CD14-positive monocyte (primary cell): ENCODE results near the gene OTUD7B. TPM values are rescaled to one million over a fixed set of nuclear protein-coding genes. Genes with fewer than 3 reads are reported as not detected.

Source experiments
- DNase-seq, 3 donors: peaks; one replicate each; pipeline ENCODE4 v3.0.0-alpha.2; 2011 to 2022
- H2AFZ ChIP-seq: 2 replicates; pipeline ENCODE4 v1.6.0; 2012; ENCODE audit warnings: mild to moderate bottlenecking, low read depth, low read length, inconsistent platforms; ENCODE audit not compliant: insufficient read depth, poor library complexity, severe bottlenecking
- H3K27ac ChIP-seq, 2 donors: 1 replicate in 1 of 2; 2 replicates in 1 of 2; pipeline ENCODE4 v1.5.1; 2012 to 2013; ENCODE audit warnings: low read length in 2 of 2, control low read depth in 1 of 2, inconsistent platforms in 1 of 2, low read depth in 1 of 2, mild to moderate bottlenecking in 1 of 2
- H3K27me3 ChIP-seq, 2 donors: one replicate each; pipeline versions ENCODE4 v1.6.0 to v1.6.1; 2011 to 2013; ENCODE audit warnings: low read length in 2 of 2; ENCODE audit not compliant: control insufficient read depth in 2 of 2, insufficient read depth in 2 of 2
- H3K36me3 ChIP-seq, 2 donors: replicated peaks in 1 of 2; 1 replicate in 1 of 2; 2 replicates in 1 of 2; pipeline versions ENCODE4 v1.5.1 to v1.6.1; 2012 to 2013; ENCODE audit warnings: low read length in 2 of 2, control low read depth in 1 of 2, inconsistent platforms in 1 of 2, mild to moderate bottlenecking in 1 of 2; ENCODE audit not compliant: insufficient read depth in 2 of 2, control insufficient read depth in 1 of 2
- H3K4me1 ChIP-seq, 2 donors: 1 replicate in 1 of 2; 2 replicates in 1 of 2; pipeline versions ENCODE4 v1.5.1 to v1.6.1; 2012 to 2013; ENCODE audit warnings: low read length in 2 of 2, control low read depth in 1 of 2, inconsistent platforms in 1 of 2, mild to moderate bottlenecking in 1 of 2, moderate library complexity in 1 of 2; ENCODE audit not compliant: insufficient read depth in 2 of 2, control insufficient read depth in 1 of 2
- H3K4me2 ChIP-seq: replicated peaks from 2 replicates; pipeline ENCODE3; 2012; ENCODE audit warnings: low read length, moderate library complexity, mild to moderate bottlenecking; ENCODE audit not compliant: poor library complexity, severe bottlenecking; ENCODE audit errors: extremely low read depth
- H3K4me3 ChIP-seq, 3 experiments: fragments of 200-600 bp in 1 of 3; sonication (generic) in 1 of 3; replicated peaks in 1 of 3; 1 replicate in 2 of 3; 2 replicates in 1 of 3; pipeline ENCODE4 v1.5.1; 2011 to 2013; ENCODE audit warnings: low read length in 3 of 3, mild to moderate bottlenecking in 3 of 3, control low read depth in 2 of 3, low read depth in 2 of 3, inconsistent platforms in 1 of 3, moderate library complexity in 1 of 3
- H3K79me2 ChIP-seq: 2 replicates; pipeline ENCODE4 v1.6.0; 2012; ENCODE audit warnings: mild to moderate bottlenecking, control low read depth, inconsistent platforms, low read length, moderate library complexity; ENCODE audit not compliant: insufficient read depth
- H3K9ac ChIP-seq: 2 replicates; pipeline ENCODE4 v1.6.0; 2017; ENCODE audit warnings: low read length, mild to moderate bottlenecking; ENCODE audit not compliant: insufficient read depth, poor library complexity, severe bottlenecking
- H3K9me3 ChIP-seq, 2 donors: replicated peaks in 1 of 2; 1 replicate in 1 of 2; 2 replicates in 1 of 2; pipeline versions ENCODE4 v1.5.1 to v1.6.1; 2012 to 2013; ENCODE audit warnings: low read length in 2 of 2, control low read depth in 1 of 2; ENCODE audit not compliant: control insufficient read depth in 1 of 2, insufficient read depth in 1 of 2
- H4K20me1 ChIP-seq: 2 replicates; pipeline ENCODE4 v1.6.0; 2012; ENCODE audit warnings: mild to moderate bottlenecking, low read length, control low read depth, moderate library complexity; ENCODE audit not compliant: insufficient read depth
- H3K27ac Mint-ChIP-seq, 7 donors: one replicate each; pipeline ENCODE4 v1.8.0; 2020; ENCODE audit warnings: mild to moderate bottlenecking in 7 of 7, mixed read lengths in 7 of 7, moderate library complexity in 6 of 7, inconsistent platforms in 2 of 7
- H3K27me3 Mint-ChIP-seq, 3 donors: one replicate each; pipeline ENCODE4 v1.8.0; 2021 to 2022; ENCODE audit warnings: low read depth in 3 of 3, mild to moderate bottlenecking in 3 of 3, mixed read lengths in 3 of 3, moderate library complexity in 3 of 3, inconsistent platforms in 1 of 3
- H3K36me3 Mint-ChIP-seq, 2 donors: one replicate each; pipeline ENCODE4 v1.8.0; 2020; ENCODE audit warnings: mixed read lengths in 2 of 2, inconsistent platforms in 1 of 2, mild to moderate bottlenecking in 1 of 2
- H3K4me1 Mint-ChIP-seq: one replicate; pipeline ENCODE4 v1.8.0; 2020; ENCODE audit warnings: mild to moderate bottlenecking, mixed read lengths
- H3K4me3 Mint-ChIP-seq, 2 donors: one replicate each; pipeline ENCODE4 v1.8.0; 2020; ENCODE audit warnings: mild to moderate bottlenecking in 2 of 2, mixed read lengths in 2 of 2, moderate library complexity in 1 of 2
- H3K9me3 Mint-ChIP-seq, 7 donors: one replicate each; pipeline ENCODE4 v1.8.0; 2020 to 2022; ENCODE audit warnings: mixed read lengths in 7 of 7, mild to moderate bottlenecking in 6 of 7, moderate library complexity in 6 of 7, inconsistent platforms in 2 of 7
- WGBS: methylation state at CpG from one replicate; pipeline ENCODE4 v1.1.5; 2013; ENCODE audit warnings: missing lambda C conversion rate; ENCODE audit not compliant: insufficient coverage; 5-methylcytosine and 5-hydroxymethylcytosine counted together
- intact Hi-C, 2 donors: fragments of 100-400 bp; cut with micrococcal nuclease; formaldehyde crosslinking; loops; one replicate each; pipeline versions ENCODE4 v1.15.0 to v1.15.1; 2023
- polyA plus RNA-seq, 3 donors: library from polyadenylated mRNA; depleted of rRNA in 1 of 3; unstranded in 2 of 3; stranded (reverse) in 1 of 3; fragments of 300-500 nt in 2 of 3; fragments of >200 nt in 1 of 3; fragmentation: Illumina TruSeq in 2 of 3; gene quantifications; 1 replicate in 2 of 3; 2 replicates in 1 of 3; pipeline ENCODE4 v1.2.3, GENCODE V29; 2012 to 2021
- TF ChIP-seq, protein P1 (sequence below): fragments of 200-600 bp; IDR thresholded peaks from one replicate; pipeline ENCODE4 v1.8.0; 2022; ENCODE audit warnings: antibody characterized with exemption, mild to moderate bottlenecking

The OTUD7B gene
- polyA plus RNA-seq, 3 donors: 0.03 TPM; not detected in 2

DNA sequence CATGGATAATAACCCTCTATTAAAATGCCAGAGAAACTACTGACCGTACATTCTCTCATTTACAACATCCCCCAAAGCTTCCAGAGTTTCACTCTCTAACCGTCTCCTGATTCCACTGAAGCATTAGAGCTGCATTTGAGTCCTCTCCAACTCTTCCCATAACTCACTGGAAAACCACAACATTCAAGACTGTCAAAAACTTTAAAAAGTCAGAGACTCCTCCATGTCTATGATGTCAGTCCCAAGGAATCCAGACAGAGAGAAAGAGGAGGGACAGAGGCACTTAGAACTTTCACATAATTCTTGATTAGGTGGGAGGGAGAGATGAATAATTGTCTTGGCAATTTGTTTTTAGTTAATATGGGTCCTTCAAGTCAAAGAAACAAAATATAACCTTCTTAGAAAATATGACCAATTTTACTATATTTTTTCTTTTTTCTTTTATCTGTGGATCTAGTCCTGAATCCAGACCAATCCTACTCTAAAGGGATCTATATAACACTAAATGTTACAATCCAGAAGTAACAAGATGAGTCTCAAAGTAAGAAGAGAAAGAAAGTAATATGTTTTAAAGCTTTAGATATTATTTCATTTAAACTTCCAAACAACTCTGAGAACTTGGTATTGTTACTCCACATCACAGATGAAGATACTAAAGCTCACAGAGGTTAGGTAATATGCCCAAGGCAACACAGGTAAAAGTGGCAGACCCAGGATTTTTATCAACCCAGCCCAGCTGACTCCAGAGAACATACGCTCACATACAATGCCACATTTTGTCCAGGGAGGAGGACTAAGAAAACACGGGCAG is 23.8 kb downstream of the OTUD7B start:
- no peaks in the 10 kb centered on the region for H3K79me2 ChIP-seq

DNA sequence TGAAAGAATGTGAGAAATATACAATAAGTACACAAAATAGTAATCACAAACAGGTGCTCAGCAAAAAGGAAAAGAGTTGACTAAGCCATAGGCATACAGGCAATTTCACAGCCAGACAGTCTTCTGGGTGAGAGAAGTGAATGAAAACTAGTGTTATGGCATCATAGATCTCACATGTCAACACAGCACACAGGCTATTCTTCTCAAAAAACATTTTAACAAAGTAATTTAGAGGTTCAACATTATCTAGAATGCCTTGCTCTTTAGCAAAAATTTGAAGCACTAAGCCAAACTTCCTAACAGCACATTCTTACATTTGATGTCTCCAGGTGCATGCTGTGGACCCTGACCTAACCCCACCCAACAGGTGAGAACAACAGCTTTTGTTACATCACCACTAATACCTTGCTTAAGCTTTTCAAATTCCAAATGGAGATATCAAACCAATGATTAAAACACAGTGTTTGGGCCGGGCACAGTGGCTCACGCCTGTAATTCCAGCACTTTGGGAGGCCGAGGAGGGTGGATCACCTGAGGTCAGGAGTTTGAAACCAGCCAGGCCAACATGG is 30.5 kb downstream of the OTUD7B start:
- 100% methylated on average over 2 of the region's 3 CpGs for WGBS

More for the DNA sequence above, 23.8 kb downstream of the OTUD7B start:
- TF ChIP-seq, protein P1, sequence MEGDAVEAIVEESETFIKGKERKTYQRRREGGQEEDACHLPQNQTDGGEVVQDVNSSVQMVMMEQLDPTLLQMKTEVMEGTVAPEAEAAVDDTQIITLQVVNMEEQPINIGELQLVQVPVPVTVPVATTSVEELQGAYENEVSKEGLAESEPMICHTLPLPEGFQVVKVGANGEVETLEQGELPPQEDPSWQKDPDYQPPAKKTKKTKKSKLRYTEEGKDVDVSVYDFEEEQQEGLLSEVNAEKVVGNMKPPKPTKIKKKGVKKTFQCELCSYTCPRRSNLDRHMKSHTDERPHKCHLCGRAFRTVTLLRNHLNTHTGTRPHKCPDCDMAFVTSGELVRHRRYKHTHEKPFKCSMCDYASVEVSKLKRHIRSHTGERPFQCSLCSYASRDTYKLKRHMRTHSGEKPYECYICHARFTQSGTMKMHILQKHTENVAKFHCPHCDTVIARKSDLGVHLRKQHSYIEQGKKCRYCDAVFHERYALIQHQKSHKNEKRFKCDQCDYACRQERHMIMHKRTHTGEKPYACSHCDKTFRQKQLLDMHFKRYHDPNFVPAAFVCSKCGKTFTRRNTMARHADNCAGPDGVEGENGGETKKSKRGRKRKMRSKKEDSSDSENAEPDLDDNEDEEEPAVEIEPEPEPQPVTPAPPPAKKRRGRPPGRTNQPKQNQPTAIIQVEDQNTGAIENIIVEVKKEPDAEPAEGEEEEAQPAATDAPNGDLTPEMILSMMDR: no peak
- peaks cover 0 to 2% of the 10 kb centered on the region in 2 donors for H3K36me3 Mint-ChIP-seq
- intact Hi-C loops: no loop called here
- Histone ChIP-seq H3K36me3 (no peaks in the 10 kb centered on the region), H3K9ac (no peak overlapping the region), H3K4me3 (no peak overlapping the region), H2AFZ (no peak overlapping the region), H4K20me1 (no peaks in the 10 kb centered on the region), H3K27me3 (peaks cover 94 to 96% of the 10 kb centered on the region in 2 donors), H3K4me2 (no peak overlapping the region), H3K4me1 (no peaks in the 10 kb centered on the region), H3K27ac (no peak overlapping the region), H3K9me3 (peaks cover 0 to 28% of the 10 kb centered on the region in 2 donors)
- 100% methylated on average over 2 of the region's 4 CpGs for WGBS
- H3K27me3 Mint-ChIP-seq: peaks cover 93 to 96% (median 96%) of the 10 kb centered on the region in 3 donors
- H3K9me3 Mint-ChIP-seq: peaks cover 0 to 17% (median 3%) of the 10 kb centered on the region in 7 donors
- H3K27ac Mint-ChIP-seq: no peak overlapping the region
- DNase-seq: no peak
- peak overlapping the region in 1 of 2 donors; percentile 52 for H3K4me3 Mint-ChIP-seq
- no peaks in the 10 kb centered on the region for H3K4me1 Mint-ChIP-seq

More for the DNA sequence above, 30.5 kb downstream of the OTUD7B start:
- Histone ChIP-seq H3K4me1 (no peaks in the 10 kb centered on the region), H3K4me3 (no peak overlapping the region), H3K4me2 (no peak overlapping the region), H3K27ac (no peak overlapping the region), H3K79me2 (no peaks in the 10 kb centered on the region), H3K9ac (no peak overlapping the region), H4K20me1 (no peaks in the 10 kb centered on the region), H3K27me3 (peaks cover 74 to 93% of the 10 kb centered on the region in 2 donors), H3K9me3 (peaks cover 0 to 7% of the 10 kb centered on the region in 2 donors), H2AFZ (no peak overlapping the region), H3K36me3 (no peaks in the 10 kb centered on the region)
- H3K27me3 Mint-ChIP-seq: peaks cover 88 to 93% (median 91%) of the 10 kb centered on the region in 3 donors
- peak overlapping the region in 1 of 2 donors; percentile 68 for H3K4me3 Mint-ChIP-seq
- H3K4me1 Mint-ChIP-seq: no peaks in the 10 kb centered on the region
- H3K9me3 Mint-ChIP-seq: peaks cover 0 to 11% (median 3%) of the 10 kb centered on the region in 7 donors
- intact Hi-C loops: loop anchor here in 1 of 2 donors (10.0 kb wide), 1 partner anchor 45 kb away; no protein-coding TSS in a partner anchor
- peaks cover 0 to 2% of the 10 kb centered on the region in 2 donors for H3K36me3 Mint-ChIP-seq
- TF ChIP-seq, protein P1: no peak
- no peak for DNase-seq
- H3K27ac Mint-ChIP-seq: no peak overlapping the region
